GM12878 (cell line): ENCODE results near the gene CAMTA1. TPM values are rescaled to one million over a fixed set of nuclear protein-coding genes. Genes with fewer than 3 reads are reported as not detected.
A peak's percentile ranks its signal among the peaks of the same experiment; 100 is the strongest.

Experiments used
- CREB1 ChIP-seq: IDR thresholded peaks from 2 replicates; pipeline ENCODE4 v1.6.1; 2012; ENCODE audit warnings: low read depth, mild to moderate bottlenecking, inconsistent platforms
- DPF2 ChIP-seq: fragments of 450-650 bp; IDR thresholded peaks from 2 replicates; pipeline ENCODE4 v1.6.1; 2017; ENCODE audit warnings: mild to moderate bottlenecking
- KLF5 ChIP-seq: fragments of 450-650 bp; IDR thresholded peaks from 2 replicates; pipeline ENCODE4 v1.6.1; 2014; ENCODE audit warnings: mild to moderate bottlenecking; ENCODE audit not compliant: partially characterized antibody
- LARP7 ChIP-seq: fragments of 450-650 bp; IDR thresholded peaks from 2 replicates; pipeline ENCODE4 v1.6.1; 2017; ENCODE audit warnings: mild to moderate bottlenecking
- MXI1 ChIP-seq: fragments of 150-350 bp; IDR thresholded peaks from 2 replicates; pipeline ENCODE4 v1.6.1; 2011; ENCODE audit warnings: low read depth, mild to moderate bottlenecking, inconsistent platforms, low read length, improper control_type of control experiment
- NFIC ChIP-seq: IDR thresholded peaks from 2 replicates; pipeline ENCODE4 v1.6.1; 2012; ENCODE audit warnings: low read depth, mild to moderate bottlenecking, inconsistent platforms, low read length, moderate library complexity
- POLR2A ChIP-seq: IDR thresholded peaks from 2 replicates; pipeline ENCODE4 v1.6.1; 2011; ENCODE audit warnings: low read depth, mild to moderate bottlenecking, low read length
- RBBP5 ChIP-seq: fragments of 200-600 bp; sonication (generic); conservative IDR thresholded peaks from 2 replicates; pipeline ENCODE4 v1.6.1; 2016
- SIN3A ChIP-seq: IDR thresholded peaks from 2 replicates; pipeline ENCODE4 v1.6.1; 2012; ENCODE audit warnings: low read depth, low read length, improper control_type of control experiment
- SMAD5 ChIP-seq: IDR thresholded peaks from 2 replicates; pipeline ENCODE4 v1.6.1; 2016; ENCODE audit warnings: antibody characterized with exemption, low read depth
- STAT1 ChIP-seq: fragments of 450-650 bp; conservative IDR thresholded peaks from 2 replicates; pipeline ENCODE4 v1.6.1; 2014; ENCODE audit warnings: antibody characterized with exemption, mild to moderate bottlenecking
- TCF12 ChIP-seq: IDR thresholded peaks from 2 replicates; pipeline ENCODE4 v1.6.1; 2011; ENCODE audit warnings: low read depth, mild to moderate bottlenecking, low read length
- YY1 ChIP-seq: IDR thresholded peaks from 2 replicates; pipeline ENCODE4 v1.6.1; 2011; ENCODE audit warnings: low read depth, mild to moderate bottlenecking, low read length
- polyA plus RNA-seq, 11 experiments: library from polyadenylated mRNA; depleted of rRNA in 4 of 11; unstranded in 6 of 11; stranded (reverse) in 5 of 11; fragments of >200 nt; fragmentation: Nextera tagmentation in 4 of 11; fragmentation: Illumina TruSeq in 1 of 11; extraction: Ambion mirVana in 4 of 11; extraction: Trizol in 1 of 11; gene quantifications; 1 replicate in 1 of 11; 2 replicates in 10 of 11; pipeline versions ENCODE4 v1.2.1 to v1.2.3, GENCODE V29; 2011 to 2016; ENCODE audit warnings: inconsistent platforms in 2 of 11, missing spikeins in 2 of 11, low read depth in 1 of 11
- total RNA-seq, 4 experiments: library from RNA; depleted of rRNA in 3 of 4; stranded (reverse); fragments of >200 nt in 3 of 4; fragmentation: Illumina TruSeq in 1 of 4; extraction: Trizol in 1 of 4; gene quantifications; 2 replicates each; pipeline versions ENCODE4 v1.2.1 to v1.2.3, GENCODE V29; 2013 to 2021
- TF ChIP-seq, protein P1 (sequence below): fragments of 450-650 bp; IDR thresholded peaks from 2 replicates; pipeline ENCODE4 v1.6.1; 2017; ENCODE audit warnings: antibody characterized with exemption, mild to moderate bottlenecking, moderate library complexity
- TF ChIP-seq, protein P2 (sequence below): fragments of 450-650 bp; IDR thresholded peaks from 2 replicates; pipeline ENCODE4 v1.6.1; 2018; ENCODE audit warnings: borderline replicate concordance, mild to moderate bottlenecking; ENCODE audit not compliant: partially characterized antibody
- TF ChIP-seq, protein P3 (sequence below): fragments of 450-650 bp; formaldehyde crosslinking; IDR thresholded peaks from 2 replicates; pipeline ENCODE4 v1.4.0; 2022; ENCODE audit warnings: mild to moderate bottlenecking, moderate library complexity
- TF ChIP-seq, protein P4 (sequence below), 3 experiments: IDR thresholded peaks in 2 of 3; conservative IDR thresholded peaks in 1 of 3; 2 replicates each; pipeline ENCODE4 v1.5.1; 2011; ENCODE audit warnings: low read depth in 3 of 3, low read length in 3 of 3, mild to moderate bottlenecking in 3 of 3, control low read depth in 2 of 3, moderate library complexity in 2 of 3, inconsistent platforms in 1 of 3, mixed read lengths in 1 of 3; ENCODE audit not compliant: control insufficient read depth in 2 of 3, insufficient read depth in 1 of 3; ENCODE audit errors: extremely low read depth in 1 of 3
- TF ChIP-seq, protein P5 (sequence below): IDR thresholded peaks from 2 replicates; pipeline ENCODE4 v1.6.1; 2011; ENCODE audit warnings: mild to moderate bottlenecking, low read depth, low read length, moderate library complexity; ENCODE audit not compliant: insufficient replicate concordance

The CAMTA1 gene
- total and polyA plus RNA-seq, 10 of the 15 experiments (the other 5 are each of a cell fraction or from before 2014, with no cell fraction given), result 37.7 to 148 (median 76.4) TPM

DNA sequence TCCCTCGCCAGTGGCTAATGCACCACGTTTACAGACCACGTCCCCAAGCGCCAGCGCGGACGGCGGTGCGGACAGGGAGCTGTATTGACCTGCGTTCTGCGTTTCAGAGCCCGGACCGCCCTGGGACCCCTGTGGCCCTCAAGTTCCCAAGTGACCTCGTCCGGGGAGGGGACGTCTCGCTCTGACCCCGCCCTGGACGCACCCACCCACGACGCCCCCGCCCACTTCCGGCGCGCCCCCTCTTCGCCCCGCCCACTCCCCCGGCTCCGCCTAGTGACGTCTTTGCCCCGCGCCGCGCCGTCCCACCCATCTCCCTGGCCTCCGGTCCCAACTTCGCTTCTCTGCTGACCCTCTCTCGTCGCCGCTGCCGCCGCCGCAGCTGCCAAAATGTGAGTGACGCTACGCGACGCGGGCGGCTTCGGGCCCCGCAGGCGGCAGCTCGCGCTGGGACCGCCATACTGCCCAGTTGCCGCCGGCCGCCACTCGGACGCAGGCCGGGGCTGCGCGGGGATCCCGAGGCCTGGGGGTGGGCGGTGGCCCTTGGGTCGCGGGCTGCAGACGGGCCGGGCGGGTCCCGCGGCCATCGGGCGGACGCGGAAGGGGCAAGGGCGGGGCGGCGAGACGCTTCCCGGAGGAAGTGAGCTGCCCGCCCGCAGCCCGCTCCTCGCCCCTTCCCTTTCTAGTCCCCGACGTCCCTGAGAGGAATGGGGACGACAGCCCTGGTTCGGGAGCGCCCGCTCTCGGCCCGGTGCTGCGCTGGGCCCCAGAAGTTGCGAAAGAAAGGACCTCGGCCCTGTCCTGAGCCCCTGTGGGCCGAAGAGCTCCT, 986.0 kb downstream of the CAMTA1 start, which contains the start of gene VAMP3 (continued):
- TF ChIP-seq, protein P1, sequence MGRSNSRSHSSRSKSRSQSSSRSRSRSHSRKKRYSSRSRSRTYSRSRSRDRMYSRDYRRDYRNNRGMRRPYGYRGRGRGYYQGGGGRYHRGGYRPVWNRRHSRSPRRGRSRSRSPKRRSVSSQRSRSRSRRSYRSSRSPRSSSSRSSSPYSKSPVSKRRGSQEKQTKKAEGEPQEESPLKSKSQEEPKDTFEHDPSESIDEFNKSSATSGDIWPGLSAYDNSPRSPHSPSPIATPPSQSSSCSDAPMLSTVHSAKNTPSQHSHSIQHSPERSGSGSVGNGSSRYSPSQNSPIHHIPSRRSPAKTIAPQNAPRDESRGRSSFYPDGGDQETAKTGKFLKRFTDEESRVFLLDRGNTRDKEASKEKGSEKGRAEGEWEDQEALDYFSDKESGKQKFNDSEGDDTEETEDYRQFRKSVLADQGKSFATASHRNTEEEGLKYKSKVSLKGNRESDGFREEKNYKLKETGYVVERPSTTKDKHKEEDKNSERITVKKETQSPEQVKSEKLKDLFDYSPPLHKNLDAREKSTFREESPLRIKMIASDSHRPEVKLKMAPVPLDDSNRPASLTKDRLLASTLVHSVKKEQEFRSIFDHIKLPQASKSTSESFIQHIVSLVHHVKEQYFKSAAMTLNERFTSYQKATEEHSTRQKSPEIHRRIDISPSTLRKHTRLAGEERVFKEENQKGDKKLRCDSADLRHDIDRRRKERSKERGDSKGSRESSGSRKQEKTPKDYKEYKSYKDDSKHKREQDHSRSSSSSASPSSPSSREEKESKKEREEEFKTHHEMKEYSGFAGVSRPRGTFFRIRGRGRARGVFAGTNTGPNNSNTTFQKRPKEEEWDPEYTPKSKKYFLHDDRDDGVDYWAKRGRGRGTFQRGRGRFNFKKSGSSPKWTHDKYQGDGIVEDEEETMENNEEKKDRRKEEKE, result no peak
- TF ChIP-seq DPF2 (peak; percentile 66), SMAD5 (no peak), KLF5 (no peak), SIN3A (peak; percentile 51; the same call in 1 of the 2 replicates), CREB1 (peak; percentile 97), LARP7 (peak; percentile 83), POLR2A (peak; percentile 83), STAT1 (no peak), TCF12 (no peak), RBBP5 (no peak), NFIC (no peak), MXI1 (0 out of 2 replicates have a peak, but pooled peaks have one; percentile 26), YY1 (peak; percentile 31; the same call in 1 of the 2 replicates)
- TF ChIP-seq, protein P2, sequence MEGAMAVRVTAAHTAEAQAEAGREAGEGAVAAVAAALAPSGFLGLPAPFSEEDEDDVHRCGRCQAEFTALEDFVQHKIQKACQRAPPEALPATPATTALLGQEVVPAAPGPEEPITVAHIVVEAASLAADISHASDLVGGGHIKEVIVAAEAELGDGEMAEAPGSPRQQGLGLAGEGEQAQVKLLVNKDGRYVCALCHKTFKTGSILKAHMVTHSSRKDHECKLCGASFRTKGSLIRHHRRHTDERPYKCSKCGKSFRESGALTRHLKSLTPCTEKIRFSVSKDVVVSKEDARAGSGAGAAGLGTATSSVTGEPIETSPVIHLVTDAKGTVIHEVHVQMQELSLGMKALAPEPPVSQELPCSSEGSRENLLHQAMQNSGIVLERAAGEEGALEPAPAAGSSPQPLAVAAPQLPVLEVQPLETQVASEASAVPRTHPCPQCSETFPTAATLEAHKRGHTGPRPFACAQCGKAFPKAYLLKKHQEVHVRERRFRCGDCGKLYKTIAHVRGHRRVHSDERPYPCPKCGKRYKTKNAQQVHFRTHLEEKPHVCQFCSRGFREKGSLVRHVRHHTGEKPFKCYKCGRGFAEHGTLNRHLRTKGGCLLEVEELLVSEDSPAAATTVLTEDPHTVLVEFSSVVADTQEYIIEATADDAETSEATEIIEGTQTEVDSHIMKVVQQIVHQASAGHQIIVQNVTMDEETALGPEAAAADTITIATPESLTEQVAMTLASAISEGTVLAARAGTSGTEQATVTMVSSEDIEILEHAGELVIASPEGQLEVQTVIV, result no peak
- TF ChIP-seq, protein P3, sequence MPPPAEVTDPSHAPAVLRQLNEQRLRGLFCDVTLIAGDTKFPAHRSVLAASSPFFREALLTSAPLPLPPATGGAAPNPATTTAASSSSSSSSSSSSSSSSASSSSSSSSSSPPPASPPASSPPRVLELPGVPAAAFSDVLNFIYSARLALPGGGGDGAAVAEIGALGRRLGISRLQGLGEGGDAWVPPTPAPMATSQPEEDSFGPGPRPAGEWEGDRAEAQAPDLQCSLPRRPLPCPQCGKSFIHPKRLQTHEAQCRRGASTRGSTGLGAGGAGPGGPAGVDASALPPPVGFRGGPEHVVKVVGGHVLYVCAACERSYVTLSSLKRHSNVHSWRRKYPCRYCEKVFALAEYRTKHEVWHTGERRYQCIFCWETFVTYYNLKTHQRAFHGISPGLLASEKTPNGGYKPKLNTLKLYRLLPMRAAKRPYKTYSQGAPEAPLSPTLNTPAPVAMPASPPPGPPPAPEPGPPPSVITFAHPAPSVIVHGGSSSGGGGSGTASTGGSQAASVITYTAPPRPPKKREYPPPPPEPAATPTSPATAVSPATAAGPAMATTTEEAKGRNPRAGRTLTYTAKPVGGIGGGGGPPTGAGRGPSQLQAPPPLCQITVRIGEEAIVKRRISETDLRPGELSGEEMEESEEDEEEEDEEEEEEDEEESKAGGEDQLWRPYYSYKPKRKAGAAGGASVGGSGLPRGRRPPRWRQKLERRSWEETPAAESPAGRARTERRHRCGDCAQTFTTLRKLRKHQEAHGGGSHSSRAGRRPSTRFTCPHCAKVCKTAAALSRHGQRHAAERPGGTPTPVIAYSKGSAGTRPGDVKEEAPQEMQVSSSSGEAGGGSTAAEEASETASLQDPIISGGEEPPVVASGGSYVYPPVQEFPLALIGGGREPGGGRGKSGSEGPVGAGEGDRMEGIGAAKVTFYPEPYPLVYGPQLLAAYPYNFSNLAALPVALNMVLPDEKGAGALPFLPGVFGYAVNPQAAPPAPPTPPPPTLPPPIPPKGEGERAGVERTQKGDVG (CRISPR knock-in tag), result no peak
- TF ChIP-seq, protein P4, sequence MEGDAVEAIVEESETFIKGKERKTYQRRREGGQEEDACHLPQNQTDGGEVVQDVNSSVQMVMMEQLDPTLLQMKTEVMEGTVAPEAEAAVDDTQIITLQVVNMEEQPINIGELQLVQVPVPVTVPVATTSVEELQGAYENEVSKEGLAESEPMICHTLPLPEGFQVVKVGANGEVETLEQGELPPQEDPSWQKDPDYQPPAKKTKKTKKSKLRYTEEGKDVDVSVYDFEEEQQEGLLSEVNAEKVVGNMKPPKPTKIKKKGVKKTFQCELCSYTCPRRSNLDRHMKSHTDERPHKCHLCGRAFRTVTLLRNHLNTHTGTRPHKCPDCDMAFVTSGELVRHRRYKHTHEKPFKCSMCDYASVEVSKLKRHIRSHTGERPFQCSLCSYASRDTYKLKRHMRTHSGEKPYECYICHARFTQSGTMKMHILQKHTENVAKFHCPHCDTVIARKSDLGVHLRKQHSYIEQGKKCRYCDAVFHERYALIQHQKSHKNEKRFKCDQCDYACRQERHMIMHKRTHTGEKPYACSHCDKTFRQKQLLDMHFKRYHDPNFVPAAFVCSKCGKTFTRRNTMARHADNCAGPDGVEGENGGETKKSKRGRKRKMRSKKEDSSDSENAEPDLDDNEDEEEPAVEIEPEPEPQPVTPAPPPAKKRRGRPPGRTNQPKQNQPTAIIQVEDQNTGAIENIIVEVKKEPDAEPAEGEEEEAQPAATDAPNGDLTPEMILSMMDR (IDR thresholded peaks at IDR 0.05 in 2 of 3, conservative IDR thresholded peaks at IDR 0.05 in 1 of 3; ENCODE audit: control insufficient read depth in 2 of 3, extremely low read depth in 1 of 3, insufficient read depth in 1 of 3, low read depth in 3 of 3, low read length in 3 of 3), result no peak
- TF ChIP-seq, protein P5, sequence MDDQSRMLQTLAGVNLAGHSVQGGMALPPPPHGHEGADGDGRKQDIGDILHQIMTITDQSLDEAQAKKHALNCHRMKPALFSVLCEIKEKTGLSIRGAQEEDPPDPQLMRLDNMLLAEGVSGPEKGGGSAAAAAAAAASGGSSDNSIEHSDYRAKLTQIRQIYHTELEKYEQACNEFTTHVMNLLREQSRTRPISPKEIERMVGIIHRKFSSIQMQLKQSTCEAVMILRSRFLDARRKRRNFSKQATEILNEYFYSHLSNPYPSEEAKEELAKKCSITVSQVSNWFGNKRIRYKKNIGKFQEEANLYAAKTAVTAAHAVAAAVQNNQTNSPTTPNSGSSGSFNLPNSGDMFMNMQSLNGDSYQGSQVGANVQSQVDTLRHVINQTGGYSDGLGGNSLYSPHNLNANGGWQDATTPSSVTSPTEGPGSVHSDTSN, result no peak
